Astrocyte (in vitro differentiated cells and primary cell): Measurements from ENCODE around the gene CMYA5. TPM values are rescaled to one million over a fixed set of nuclear protein-coding genes. Genes with fewer than 3 reads are reported as not detected.
A peak's percentile ranks its signal among the peaks of the same experiment; 100 is the strongest.

Experiments
- DNase-seq: peaks from one replicate; pipeline ENCODE4 v3.0.0-alpha.2; 2010; ENCODE audit warnings: low read depth
- FAIRE-seq: peaks from 2 replicates; lab custom pipeline; 2011; peaks lifted over from hg19 to GRCh38; lab: Jason Lieb, UNC
- H2AFZ ChIP-seq: 2 replicates; pipeline ENCODE4 v1.6.0; 2012; ENCODE audit warnings: low read depth, low read length, inconsistent platforms
- H3K27ac ChIP-seq: 2 replicates; pipeline ENCODE4 v1.5.1; 2011; ENCODE audit warnings: low read depth, low read length, inconsistent platforms
- H3K27me3 ChIP-seq: 2 replicates; pipeline ENCODE4 v1.6.0; 2011; ENCODE audit warnings: low read length, inconsistent platforms; ENCODE audit not compliant: insufficient read depth
- H3K36me3 ChIP-seq: 2 replicates; pipeline ENCODE4 v1.5.1; 2011; ENCODE audit warnings: low read length, inconsistent platforms; ENCODE audit not compliant: insufficient read depth
- H3K4me1 ChIP-seq: 2 replicates; pipeline ENCODE4 v1.5.1; 2011; ENCODE audit warnings: low read length, inconsistent platforms; ENCODE audit not compliant: insufficient read depth
- H3K4me2 ChIP-seq: 2 replicates; pipeline ENCODE4 v1.6.0; 2012; ENCODE audit warnings: low read length, inconsistent platforms
- H3K4me3 ChIP-seq: 2 replicates; pipeline ENCODE4 v1.5.1; 2011; ENCODE audit warnings: low read depth, mild to moderate bottlenecking, low read length, inconsistent platforms; ENCODE audit not compliant: insufficient read depth
- H3K79me2 ChIP-seq: 2 replicates; pipeline ENCODE4 v1.6.0; 2012; ENCODE audit warnings: mild to moderate bottlenecking, low read length, inconsistent platforms; ENCODE audit not compliant: insufficient read depth
- H3K9ac ChIP-seq: 2 replicates; pipeline ENCODE4 v1.6.0; 2012; ENCODE audit warnings: mild to moderate bottlenecking, low read length, inconsistent platforms
- H3K9me3 ChIP-seq: 2 replicates; pipeline ENCODE4 v1.5.1; 2012; ENCODE audit warnings: low read depth, mild to moderate bottlenecking, low read length, inconsistent platforms; ENCODE audit not compliant: insufficient read depth
- H4K20me1 ChIP-seq: 2 replicates; pipeline ENCODE4 v1.6.0; 2012; ENCODE audit warnings: low read length, inconsistent platforms; ENCODE audit not compliant: insufficient read depth
- H3K27ac Mint-ChIP-seq: one replicate; pipeline ENCODE4 v1.8.0; 2021; ENCODE audit warnings: mild to moderate bottlenecking, mixed read lengths; ENCODE audit not compliant: unreplicated experiment
- H3K27me3 Mint-ChIP-seq: one replicate; pipeline ENCODE4 v1.8.0; 2021; ENCODE audit warnings: low read depth, mixed read lengths; ENCODE audit not compliant: unreplicated experiment
- H3K36me3 Mint-ChIP-seq: one replicate; pipeline ENCODE4 v1.8.0; 2021; ENCODE audit warnings: low read depth, mixed read lengths; ENCODE audit not compliant: unreplicated experiment
- H3K4me1 Mint-ChIP-seq: one replicate; pipeline ENCODE4 v1.8.0; 2021; ENCODE audit warnings: low read depth, mixed read lengths; ENCODE audit not compliant: unreplicated experiment
- H3K4me3 Mint-ChIP-seq: one replicate; pipeline ENCODE4 v1.8.0; 2021; ENCODE audit warnings: mild to moderate bottlenecking, moderate library complexity, mixed read lengths; ENCODE audit not compliant: unreplicated experiment
- H3K9me3 Mint-ChIP-seq: one replicate; pipeline ENCODE4 v1.8.0; 2021; ENCODE audit warnings: mild to moderate bottlenecking, mixed read lengths; ENCODE audit not compliant: unreplicated experiment
- CTCF ChIP-seq: IDR thresholded peaks from 2 replicates; pipeline ENCODE4 v1.5.1; 2011; ENCODE audit warnings: low read depth, mild to moderate bottlenecking, inconsistent platforms, low read length, moderate library complexity; ENCODE audit not compliant: insufficient read depth
- EZH2 ChIP-seq: IDR thresholded peaks from 2 replicates; pipeline ENCODE4 v1.6.1; 2012; ENCODE audit warnings: mild to moderate bottlenecking, low read length, inconsistent platforms; ENCODE audit not compliant: insufficient read depth
- total RNA-seq: library from RNA; stranded (reverse); gene quantifications from 2 replicates; pipeline ENCODE4 v1.2.1, GENCODE V29; 2021

CMYA5 gene
- total RNA-seq, 1 donor from 2014 or later: 1.2 TPM

DNA sequence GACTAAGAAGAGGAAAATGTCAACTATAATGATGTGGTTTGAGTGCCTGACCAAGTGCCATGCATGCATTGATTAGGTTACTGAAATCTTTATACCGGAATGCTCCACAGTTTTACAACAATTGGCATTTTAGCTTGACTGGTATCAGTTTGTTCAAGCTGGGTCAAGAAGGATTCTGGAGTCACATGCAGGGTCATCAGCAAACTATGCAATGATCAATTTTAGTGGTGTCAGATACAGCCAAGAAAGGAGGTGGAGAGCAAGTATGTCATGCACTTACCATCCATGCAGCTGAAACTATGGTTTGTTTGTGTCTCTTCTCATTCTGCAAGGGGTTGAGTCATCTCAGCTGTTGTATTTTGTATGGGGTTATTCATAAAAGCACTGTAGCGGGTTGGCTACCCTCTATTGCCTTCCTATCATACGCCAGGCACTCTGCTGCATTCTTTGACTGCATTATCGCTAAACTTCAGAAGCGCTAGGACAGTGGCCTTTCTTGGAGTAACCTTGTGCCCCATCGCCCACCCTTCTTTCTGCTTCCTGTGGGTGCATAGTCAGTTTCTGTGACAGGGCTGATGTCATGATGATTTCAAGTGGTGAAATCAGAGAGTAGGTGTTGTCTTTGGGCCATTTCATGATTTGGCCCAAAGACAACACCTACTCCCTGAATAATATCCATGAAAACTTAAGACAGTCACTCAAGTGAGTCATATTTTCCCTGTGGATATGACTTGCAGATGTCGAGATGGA, 156.0 kb downstream of the CMYA5 start:
- no peaks in the 10 kb centered on the region for H3K27me3 ChIP-seq
- Mint-ChIP-seq H3K27ac (peak overlapping the region; percentile 38), H3K4me3 (no peak overlapping the region), H3K27me3 (peaks cover 3% of the 10 kb centered on the region), H3K36me3 (no peaks in the 10 kb centered on the region), H3K4me1 (peaks cover 16% of the 10 kb centered on the region), H3K9me3 (peaks cover 7% of the 10 kb centered on the region)
- no peaks in the 10 kb centered on the region for H3K79me2 ChIP-seq
- TF ChIP-seq CTCF (no peak), EZH2 (no peak)
- H3K4me3 ChIP-seq: peak overlapping the region; percentile 21
- no peaks in the 10 kb centered on the region for H4K20me1 ChIP-seq
- DNase-seq (peak; percentile 96), FAIRE-seq (peak; percentile 98)
- H2AFZ ChIP-seq: peak overlapping the region; percentile 42
- no peaks in the 10 kb centered on the region for H3K36me3 ChIP-seq
- peak overlapping the region; percentile 77 for H3K4me2 ChIP-seq
- H3K27ac ChIP-seq: peak overlapping the region; percentile 75
- peaks cover 14% of the 10 kb centered on the region for H3K4me1 ChIP-seq
- H3K9ac ChIP-seq: peak overlapping the region; percentile 43
- no peaks in the 10 kb centered on the region for H3K9me3 ChIP-seq

DNA sequence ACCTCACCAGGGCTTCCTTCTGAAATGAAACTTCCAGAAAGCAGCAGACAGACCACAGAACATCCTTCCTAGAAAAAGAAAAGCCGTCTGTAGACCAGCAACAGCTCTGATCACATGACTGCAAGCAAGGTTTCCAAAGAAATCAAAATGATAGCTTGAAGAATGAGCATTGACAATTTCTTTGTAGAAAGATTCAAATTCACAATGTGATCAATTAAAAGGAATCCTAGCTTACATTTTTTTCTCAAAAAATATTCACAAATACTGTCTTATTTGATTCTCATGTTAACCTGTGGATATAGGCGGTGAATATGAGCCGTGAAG, 156.5 kb downstream of the CMYA5 start:
- Histone ChIP-seq H3K4me1 (peaks cover 14% of the 10 kb centered on the region), H3K79me2 (no peaks in the 10 kb centered on the region), H3K27me3 (no peaks in the 10 kb centered on the region), H2AFZ (peak overlapping the region; percentile 42), H4K20me1 (no peaks in the 10 kb centered on the region), H3K4me2 (peak overlapping the region; percentile 77), H3K27ac (peak overlapping the region; percentile 75), H3K9me3 (no peaks in the 10 kb centered on the region), H3K4me3 (peak overlapping the region; percentile 21), H3K36me3 (no peaks in the 10 kb centered on the region), H3K9ac (peak overlapping the region; percentile 43)
- Mint-ChIP-seq H3K9me3 (peaks cover 7% of the 10 kb centered on the region), H3K27ac (peak overlapping the region; percentile 38), H3K4me1 (peaks cover 15% of the 10 kb centered on the region), H3K4me3 (no peak overlapping the region), H3K36me3 (no peaks in the 10 kb centered on the region), H3K27me3 (peaks cover 6% of the 10 kb centered on the region)
- FAIRE-seq (no peak), DNase-seq (no peak)
- no peak for TF ChIP-seq CTCF
- no peak for TF ChIP-seq EZH2

- Histone ChIP-seq H3K4me2 (no peak overlapping the region), H3K4me3 (no peak overlapping the region), H2AFZ (no peak overlapping the region), H3K27me3 (no peaks in the 10 kb centered on the region), H3K9me3 (no peaks in the 10 kb centered on the region), H4K20me1 (no peaks in the 10 kb centered on the region), H3K27ac (no peak overlapping the region), H3K9ac (no peak overlapping the region), H3K4me1 (peaks cover 14% of the 10 kb centered on the region), H3K36me3 (no peaks in the 10 kb centered on the region), H3K79me2 (no peaks in the 10 kb centered on the region)
- peaks cover 12% of the 10 kb centered on the region for H3K27me3 Mint-ChIP-seq
- no peak overlapping the region for H3K27ac Mint-ChIP-seq
- H3K9me3 Mint-ChIP-seq: peaks cover 7% of the 10 kb centered on the region
- TF ChIP-seq EZH2 (no peak), CTCF (no peak)
- no peak overlapping the region for H3K4me3 Mint-ChIP-seq
- no peak for FAIRE-seq
- no peaks in the 10 kb centered on the region for H3K36me3 Mint-ChIP-seq
- H3K4me1 Mint-ChIP-seq: peaks cover 15% of the 10 kb centered on the region
- no peak for DNase-seq
Measured at GRCh38 chr5:79847561-79847960, 157.9 kb downstream of the CMYA5 start.
